GM12878 (cell line): ENCODE results near the gene CCDC80. TPM values are rescaled to one million over a fixed set of nuclear protein-coding genes. Genes with fewer than 3 reads are reported as not detected.

ENCODE experiments used
- ATAC-seq: fragments of 200-7000 bp; cut with Tn5 transposase; 3 replicates; pipeline ENCODE4 v1.9.1; 2020; ENCODE audit warnings: mild to moderate bottlenecking, moderate library complexity
- Bru-seq: library from RNA; stranded (reverse); fragments of 400-500 nt; gene quantifications from one replicate; lab custom pipeline; 2021; lab: Mats Ljungman, UMichigan
- BruChase-seq, 2 experiments: library from RNA; stranded (reverse); fragments of 400-500 nt; gene quantifications; one replicate each; lab custom pipeline; 2021; lab: Mats Ljungman, UMichigan
- BruUV-seq: library from RNA; stranded (reverse); fragments of 400-500 nt; replicated peaks from 2 replicates; lab custom pipeline; 2021; lab: Mats Ljungman, UMichigan
- CTCF ChIA-PET: fragments of 300-600 bp; sonication (Branson Sonifier 250); formaldehyde crosslinking; extraction: SDS; loops from one replicate; lab custom pipeline; 2021; ENCODE audit warnings: inconsistent platforms; lab: Yijun Ruan, JAX
- POLR2A ChIA-PET: fragments of 350-600 bp; formaldehyde crosslinking; extraction: SDS; loops from one replicate; lab custom pipeline; 2021; ENCODE audit warnings: inconsistent platforms; lab: Charles Lee
- RAD21 ChIA-PET: fragments of 300-600 bp; sonication (Branson Sonifier 250); formaldehyde crosslinking; loops from one replicate; lab custom pipeline; 2023; ENCODE audit warnings: antibody characterized with exemption; ENCODE audit not compliant: unreplicated experiment; lab: Charles Lee
- SMC1A ChIA-PET: fragments of 300-600 bp; sonication (Branson Sonifier 250); formaldehyde crosslinking; loops from one replicate; lab custom pipeline; 2023; ENCODE audit not compliant: unreplicated experiment, uncharacterized antibody; lab: Charles Lee
- DNase-seq: peaks from one replicate; pipeline ENCODE4 v3.0.0-alpha.2; 2011; ENCODE audit warnings: low read depth, low spot score
- FAIRE-seq: peaks from 3 replicates; lab custom pipeline; 2011; peaks lifted over from hg19 to GRCh38; lab: Jason Lieb, UNC
- H2AFZ ChIP-seq: 2 replicates; pipeline ENCODE4 v1.6.0; 2011; ENCODE audit warnings: low read depth, low read length, control low read depth; ENCODE audit not compliant: control insufficient read depth
- H3K27ac ChIP-seq: 2 replicates; pipeline ENCODE4 v1.5.1; 2011; ENCODE audit warnings: control low read depth; ENCODE audit not compliant: control insufficient read depth, insufficient read depth
- H3K27me3 ChIP-seq, 2 experiments: replicated peaks in 1 of 2; 2 replicates each; pipeline versions ENCODE4 v1.6.0 to v1.6.1; 2011; ENCODE audit warnings: low read length in 1 of 2; ENCODE audit not compliant: control insufficient read depth in 2 of 2, insufficient read depth in 2 of 2
- H3K36me3 ChIP-seq, 2 experiments: 2 replicates each; pipeline ENCODE4 v1.5.1; 2011; ENCODE audit warnings: low read length in 1 of 2; ENCODE audit not compliant: control insufficient read depth in 2 of 2, insufficient read depth in 2 of 2
- H3K4me1 ChIP-seq: 2 replicates; pipeline ENCODE4 v1.6.1; 2011; ENCODE audit warnings: mild to moderate bottlenecking, low read length, moderate library complexity, mixed read lengths; ENCODE audit not compliant: control insufficient read depth, insufficient read depth
- H3K4me2 ChIP-seq: 2 replicates; pipeline ENCODE4 v1.6.0; 2011; ENCODE audit warnings: control low read depth; ENCODE audit not compliant: control insufficient read depth, insufficient read depth
- H3K4me3 ChIP-seq: fragments of 200-600 bp; sonication (generic); 2 replicates; pipeline ENCODE4 v1.5.1; 2016
- H3K79me2 ChIP-seq: 2 replicates; pipeline ENCODE4 v1.6.0; 2011; ENCODE audit warnings: low read length; ENCODE audit not compliant: control insufficient read depth, insufficient read depth
- H3K9ac ChIP-seq: 2 replicates; pipeline ENCODE4 v1.8.0; 2011; ENCODE audit warnings: low read length, control low read depth, mixed read lengths; ENCODE audit not compliant: control insufficient read depth, insufficient read depth
- H3K9me3 ChIP-seq: replicated peaks from 3 replicates; pipeline ENCODE4 v1.5.1; 2011; ENCODE audit warnings: mild to moderate bottlenecking, low read length; ENCODE audit not compliant: control insufficient read depth, insufficient read depth
- H4K20me1 ChIP-seq: 2 replicates; pipeline ENCODE4 v1.6.0; 2011; ENCODE audit not compliant: control insufficient read depth, insufficient read depth
- CBFB ChIP-seq: IDR thresholded peaks from 2 replicates; pipeline ENCODE4 v1.6.1; 2016; ENCODE audit warnings: antibody characterized with exemption, low read depth
- CHD4 ChIP-seq: fragments of 200-600 bp; sonication (generic); IDR thresholded peaks from 2 replicates; pipeline ENCODE4 v1.6.1; 2016; ENCODE audit warnings: mild to moderate bottlenecking
- DPF2 ChIP-seq: fragments of 450-650 bp; IDR thresholded peaks from 2 replicates; pipeline ENCODE4 v1.6.1; 2017; ENCODE audit warnings: mild to moderate bottlenecking
- HDGF ChIP-seq: fragments of 450-650 bp; IDR thresholded peaks from 2 replicates; pipeline ENCODE4 v1.6.1; 2016; ENCODE audit warnings: antibody characterized with exemption
- MEF2A ChIP-seq: IDR thresholded peaks from 2 replicates; pipeline ENCODE4 v1.6.1; 2011; ENCODE audit warnings: low read depth, mild to moderate bottlenecking, low read length, moderate library complexity; ENCODE audit not compliant: insufficient read depth
- POLR2A ChIP-seq: IDR thresholded peaks from 2 replicates; pipeline ENCODE4 v1.6.1; 2011; ENCODE audit warnings: low read depth, mild to moderate bottlenecking, low read length
- POLR2AphosphoS5 ChIP-seq: IDR thresholded peaks from 2 replicates; pipeline ENCODE4 v1.6.1; 2011; ENCODE audit warnings: mild to moderate bottlenecking, low read length, inconsistent platforms
- SMAD5 ChIP-seq: IDR thresholded peaks from 2 replicates; pipeline ENCODE4 v1.6.1; 2016; ENCODE audit warnings: antibody characterized with exemption, low read depth
- SRF ChIP-seq, 2 experiments: IDR thresholded peaks; 2 replicates each; pipeline ENCODE4 v1.6.1; 2011; ENCODE audit warnings: low read depth in 2 of 2, low read length in 2 of 2, mild to moderate bottlenecking in 1 of 2, moderate library complexity in 1 of 2
- ZBED1 ChIP-seq: IDR thresholded peaks from 2 replicates; pipeline ENCODE4 v1.6.1; 2016; ENCODE audit warnings: borderline replicate concordance
- whole genome bisulfite sequencing: methylation state at CpG from one replicate; pipeline ENCODE4 v1.1.6; 2016; ENCODE audit warnings: low lambda C conversion rate; ENCODE audit not compliant: insufficient replicate concordance, insufficient coverage; ENCODE audit errors: missing lambda C conversion rate; 5-methylcytosine and 5-hydroxymethylcytosine counted together
- in situ Hi-C: fragments of 300-500 bp; cut with MboI; formaldehyde crosslinking; loops from 9 replicates; pipeline ENCODE4 v1.14.3; 2018; ENCODE audit warnings: mixed read lengths
- intact Hi-C: fragments of 100-400 bp; cut with micrococcal nuclease; formaldehyde crosslinking; loops from one replicate; pipeline ENCODE4 v1.14.2; 2022; ENCODE audit not compliant: unreplicated experiment
- long read RNA-seq, 2 experiments: library from polyadenylated mRNA; unstranded; transcript quantifications; one replicate each; pipeline ENCODE4 v2.0.0, GENCODE V29; 2019 to 2020
- polyA minus RNA-seq, 3 experiments: library from RNA; depleted of rRNA, polyadenylated mRNA; stranded (reverse); fragments of >200 nt; gene quantifications; 2 replicates each; pipeline ENCODE4 v1.2.3, GENCODE V29; 2011
- polyA plus RNA-seq, 11 experiments: library from polyadenylated mRNA; depleted of rRNA in 4 of 11; unstranded in 6 of 11; stranded (reverse) in 5 of 11; fragments of >200 nt; fragmentation: Nextera tagmentation in 4 of 11; fragmentation: Illumina TruSeq in 1 of 11; extraction: Ambion mirVana in 4 of 11; extraction: Trizol in 1 of 11; gene quantifications; 1 replicate in 1 of 11; 2 replicates in 10 of 11; pipeline versions ENCODE4 v1.2.1 to v1.2.3, GENCODE V29; 2011 to 2016; ENCODE audit warnings: inconsistent platforms in 2 of 11, missing spikeins in 2 of 11, low read depth in 1 of 11
- total RNA-seq, 4 experiments: library from RNA; depleted of rRNA in 3 of 4; stranded (reverse); fragments of >200 nt in 3 of 4; fragmentation: Illumina TruSeq in 1 of 4; extraction: Trizol in 1 of 4; gene quantifications; 2 replicates each; pipeline versions ENCODE4 v1.2.1 to v1.2.3, GENCODE V29; 2013 to 2021
- TF ChIP-seq, protein P1 (sequence below): fragments of 450-650 bp; IDR thresholded peaks from 2 replicates; pipeline ENCODE4 v1.6.1; 2017; ENCODE audit warnings: antibody characterized with exemption, mild to moderate bottlenecking, moderate library complexity

CCDC80 gene, protein sequence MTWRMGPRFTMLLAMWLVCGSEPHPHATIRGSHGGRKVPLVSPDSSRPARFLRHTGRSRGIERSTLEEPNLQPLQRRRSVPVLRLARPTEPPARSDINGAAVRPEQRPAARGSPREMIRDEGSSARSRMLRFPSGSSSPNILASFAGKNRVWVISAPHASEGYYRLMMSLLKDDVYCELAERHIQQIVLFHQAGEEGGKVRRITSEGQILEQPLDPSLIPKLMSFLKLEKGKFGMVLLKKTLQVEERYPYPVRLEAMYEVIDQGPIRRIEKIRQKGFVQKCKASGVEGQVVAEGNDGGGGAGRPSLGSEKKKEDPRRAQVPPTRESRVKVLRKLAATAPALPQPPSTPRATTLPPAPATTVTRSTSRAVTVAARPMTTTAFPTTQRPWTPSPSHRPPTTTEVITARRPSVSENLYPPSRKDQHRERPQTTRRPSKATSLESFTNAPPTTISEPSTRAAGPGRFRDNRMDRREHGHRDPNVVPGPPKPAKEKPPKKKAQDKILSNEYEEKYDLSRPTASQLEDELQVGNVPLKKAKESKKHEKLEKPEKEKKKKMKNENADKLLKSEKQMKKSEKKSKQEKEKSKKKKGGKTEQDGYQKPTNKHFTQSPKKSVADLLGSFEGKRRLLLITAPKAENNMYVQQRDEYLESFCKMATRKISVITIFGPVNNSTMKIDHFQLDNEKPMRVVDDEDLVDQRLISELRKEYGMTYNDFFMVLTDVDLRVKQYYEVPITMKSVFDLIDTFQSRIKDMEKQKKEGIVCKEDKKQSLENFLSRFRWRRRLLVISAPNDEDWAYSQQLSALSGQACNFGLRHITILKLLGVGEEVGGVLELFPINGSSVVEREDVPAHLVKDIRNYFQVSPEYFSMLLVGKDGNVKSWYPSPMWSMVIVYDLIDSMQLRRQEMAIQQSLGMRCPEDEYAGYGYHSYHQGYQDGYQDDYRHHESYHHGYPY
- total RNA-seq (2013; cell fraction: nucleolus; rRNA removed) = 0.05 TPM in 1 of 2 replicates, not detected in the other
- total RNA-seq (2014; rRNA removed) (not detected in 2 replicates), total RNA-seq (2014; rRNA removed; fragmentation: Illumina TruSeq; extraction: Trizol) (not detected in 2 replicates), total RNA-seq (2021) (0.21 and 0.80 TPM in 2 replicates), polyA plus RNA-seq (2011; rRNA removed) (0.04 TPM in 1 of 2 replicates, not detected in the other), polyA plus RNA-seq (2014; fragmentation: Illumina TruSeq; extraction: Trizol) (0.01 TPM in 1 of 2 replicates, not detected in the other), polyA plus RNA-seq (2014; fragmentation: Nextera tagmentation; extraction: Ambion mirVana) (under 1 TPM in 1 of 2 experiments, not detected in 1; 0.02 TPM), polyA plus RNA-seq (2014; rRNA removed) (not detected in 2 replicates), polyA plus RNA-seq (2016; fragmentation: Nextera tagmentation; extraction: Ambion mirVana) (under 1 TPM; 0.58 to 0.59 TPM), polyA minus RNA-seq (2011; rRNA and poly(A)+ RNA removed) (not detected in 2 replicates), Bru-seq, nascent RNA (percentile 9 among the genes with signal in this experiment), BruChase-seq, experiment 1, labeled RNA remaining after a 6-hour chase (percentile 2 among the genes with signal in this experiment), BruChase-seq, experiment 2, labeled RNA remaining after a 2-hour chase (percentile 2 among the genes with signal in this experiment)
- polyA plus RNA-seq (2011; ENCODE audit: low read depth) = 0.17 TPM
- polyA plus RNA-seq (2011; cell fraction: cytosol; rRNA removed) = not detected in 2 replicates
- not detected in 2 replicates for polyA plus RNA-seq (2011; cell fraction: nucleus; rRNA removed)
- polyA plus RNA-seq (2012) = 0.14 and 0.15 TPM in 2 replicates
- polyA minus RNA-seq (2011; cell fraction: cytosol; rRNA and poly(A)+ RNA removed) = not detected in 2 replicates
- polyA minus RNA-seq (2011; cell fraction: nucleus; rRNA and poly(A)+ RNA removed) = not detected in 2 replicates
- long read RNA-seq, experiment 1 = 0 reads
- long read RNA-seq, experiment 2 = 0 reads

DNA sequence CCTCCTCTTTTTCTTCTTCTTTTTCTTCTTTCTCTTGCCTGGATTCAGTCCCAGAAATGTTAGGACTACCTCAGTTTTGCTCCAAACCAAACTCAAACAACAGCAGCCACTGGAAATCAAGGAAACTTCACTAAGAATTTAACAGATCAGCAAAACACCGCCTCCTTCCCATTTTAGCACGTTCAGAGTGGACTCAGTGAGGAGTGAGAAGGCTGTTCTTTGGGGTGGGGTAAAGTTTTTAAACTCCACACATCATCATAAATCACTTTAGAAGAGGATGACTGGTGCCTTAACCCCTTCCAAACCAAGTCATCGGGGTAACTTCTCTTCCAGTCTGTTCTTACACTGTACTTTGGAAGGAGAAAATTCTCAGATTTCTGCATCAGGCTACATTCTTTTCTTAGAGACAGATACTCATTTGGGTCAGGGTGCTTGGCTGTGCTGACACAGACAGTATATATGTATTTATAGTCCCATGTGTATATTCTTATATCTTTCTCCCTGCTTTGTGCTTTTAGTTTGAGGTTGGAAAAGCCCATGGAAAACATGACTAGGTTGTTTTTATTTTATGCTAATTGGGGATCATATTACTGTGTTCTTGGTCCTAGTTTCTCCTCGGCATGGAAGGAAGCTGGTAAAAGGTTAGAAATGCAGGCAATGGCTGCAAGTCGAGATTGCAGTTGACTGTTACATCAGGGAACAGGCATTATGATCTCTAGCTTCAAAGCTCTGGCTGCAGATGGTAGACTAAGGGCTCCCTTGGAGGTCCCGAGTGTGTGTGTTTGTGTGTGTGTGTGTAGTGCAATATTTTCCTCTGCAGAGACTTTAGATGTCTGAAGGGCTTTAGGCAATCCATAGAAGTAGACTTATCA, at the start of gene CCDC80:
Gene CCDC80 (minus strand): TSS at position 214 of the 872 bp plus-strand sequence. CDS start 1,238 bp downstream, outside the sequence.
- TF ChIP-seq SRF (IDR thresholded peaks at IDR 0.05; ENCODE audit: low read depth in 2 of 2, low read length in 2 of 2) (no peak), SMAD5 (peak; percentile 25; the same call in 1 of the 2 replicates), HDGF (no peak), POLR2A (no peak), CHD4 (no peak), POLR2AphosphoS5 (peak; percentile 64), DPF2 (no peak), MEF2A (no peak), ZBED1 (peak; percentile 39; the same call in 1 of the 2 replicates), CBFB (no peak)
- TF ChIP-seq, protein P1, sequence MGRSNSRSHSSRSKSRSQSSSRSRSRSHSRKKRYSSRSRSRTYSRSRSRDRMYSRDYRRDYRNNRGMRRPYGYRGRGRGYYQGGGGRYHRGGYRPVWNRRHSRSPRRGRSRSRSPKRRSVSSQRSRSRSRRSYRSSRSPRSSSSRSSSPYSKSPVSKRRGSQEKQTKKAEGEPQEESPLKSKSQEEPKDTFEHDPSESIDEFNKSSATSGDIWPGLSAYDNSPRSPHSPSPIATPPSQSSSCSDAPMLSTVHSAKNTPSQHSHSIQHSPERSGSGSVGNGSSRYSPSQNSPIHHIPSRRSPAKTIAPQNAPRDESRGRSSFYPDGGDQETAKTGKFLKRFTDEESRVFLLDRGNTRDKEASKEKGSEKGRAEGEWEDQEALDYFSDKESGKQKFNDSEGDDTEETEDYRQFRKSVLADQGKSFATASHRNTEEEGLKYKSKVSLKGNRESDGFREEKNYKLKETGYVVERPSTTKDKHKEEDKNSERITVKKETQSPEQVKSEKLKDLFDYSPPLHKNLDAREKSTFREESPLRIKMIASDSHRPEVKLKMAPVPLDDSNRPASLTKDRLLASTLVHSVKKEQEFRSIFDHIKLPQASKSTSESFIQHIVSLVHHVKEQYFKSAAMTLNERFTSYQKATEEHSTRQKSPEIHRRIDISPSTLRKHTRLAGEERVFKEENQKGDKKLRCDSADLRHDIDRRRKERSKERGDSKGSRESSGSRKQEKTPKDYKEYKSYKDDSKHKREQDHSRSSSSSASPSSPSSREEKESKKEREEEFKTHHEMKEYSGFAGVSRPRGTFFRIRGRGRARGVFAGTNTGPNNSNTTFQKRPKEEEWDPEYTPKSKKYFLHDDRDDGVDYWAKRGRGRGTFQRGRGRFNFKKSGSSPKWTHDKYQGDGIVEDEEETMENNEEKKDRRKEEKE = no peak
- DNase-seq (no peak), ATAC-seq (no peak), FAIRE-seq (no peak)
- H3K79me2 ChIP-seq = no peaks in the 10 kb centered on the region
- in situ Hi-C loops = loop anchor here (5.0 to 10.0 kb wide), 2 partner anchors 336 to 644 kb away; partner anchors contain the start of gene CD200R1
- ChIA-PET POLR2A (no interaction called here), SMC1A (interaction anchor here (1.1 to 6.9 kb wide), 15 partner anchors 27 to 647 kb away, joined by 3 to 61 read pairs (median 6); partner anchors contain the start of genes CD200R1 and SLC9C1), CTCF (interaction anchor here (0.7 to 5.4 kb wide), 22 partner anchors 9 to 648 kb away, joined by 3 to 92 read pairs (median 10); partner anchors contain the start of genes CD200R1 and SLC9C1), RAD21 (interaction anchor here (1.1 to 5.3 kb wide), 5 partner anchors 11 to 530 kb away, joined by 3 to 48 read pairs (median 9); no protein-coding TSS in a partner anchor)
- BruUV-seq = no TSS peak
- H3K9ac ChIP-seq = no peak within 1 kb of the TSS
- no peak within 1 kb of the TSS for H2AFZ ChIP-seq
- H3K36me3 ChIP-seq = no peaks in the 10 kb centered on the region
- no peak within 1 kb of the TSS for H3K4me3 ChIP-seq
- intact Hi-C loops = no loop called here
- peaks cover 0 to 4% of the 10 kb centered on the region in 2 experiments; a peak in 3 of 4 replicates for H3K27me3 ChIP-seq
- H3K27ac ChIP-seq = no peak within 1 kb of the TSS
- peaks cover 15% of the 10 kb centered on the region for H3K4me1 ChIP-seq
- no peak within 1 kb of the TSS for H3K4me2 ChIP-seq
- no peaks in the 10 kb centered on the region for H4K20me1 ChIP-seq
- 14% methylated on average over 6 of the region's 6 CpGs for WGBS
- H3K9me3 ChIP-seq = no peaks in the 10 kb centered on the region
